GM12873 (cell line): ENCODE results near the gene CD68.

ENCODE experiments used
- TF ChIP-seq, protein P1 (sequence below): IDR thresholded peaks from 2 replicates; pipeline ENCODE4 v1.5.1; 2012; ENCODE audit warnings: low read depth, mild to moderate bottlenecking, moderate library complexity, low read length, control low read depth; ENCODE audit not compliant: insufficient read depth; ENCODE audit errors: missing control alignments

Gene CD68, protein sequence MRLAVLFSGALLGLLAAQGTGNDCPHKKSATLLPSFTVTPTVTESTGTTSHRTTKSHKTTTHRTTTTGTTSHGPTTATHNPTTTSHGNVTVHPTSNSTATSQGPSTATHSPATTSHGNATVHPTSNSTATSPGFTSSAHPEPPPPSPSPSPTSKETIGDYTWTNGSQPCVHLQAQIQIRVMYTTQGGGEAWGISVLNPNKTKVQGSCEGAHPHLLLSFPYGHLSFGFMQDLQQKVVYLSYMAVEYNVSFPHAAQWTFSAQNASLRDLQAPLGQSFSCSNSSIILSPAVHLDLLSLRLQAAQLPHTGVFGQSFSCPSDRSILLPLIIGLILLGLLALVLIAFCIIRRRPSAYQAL

DNA sequence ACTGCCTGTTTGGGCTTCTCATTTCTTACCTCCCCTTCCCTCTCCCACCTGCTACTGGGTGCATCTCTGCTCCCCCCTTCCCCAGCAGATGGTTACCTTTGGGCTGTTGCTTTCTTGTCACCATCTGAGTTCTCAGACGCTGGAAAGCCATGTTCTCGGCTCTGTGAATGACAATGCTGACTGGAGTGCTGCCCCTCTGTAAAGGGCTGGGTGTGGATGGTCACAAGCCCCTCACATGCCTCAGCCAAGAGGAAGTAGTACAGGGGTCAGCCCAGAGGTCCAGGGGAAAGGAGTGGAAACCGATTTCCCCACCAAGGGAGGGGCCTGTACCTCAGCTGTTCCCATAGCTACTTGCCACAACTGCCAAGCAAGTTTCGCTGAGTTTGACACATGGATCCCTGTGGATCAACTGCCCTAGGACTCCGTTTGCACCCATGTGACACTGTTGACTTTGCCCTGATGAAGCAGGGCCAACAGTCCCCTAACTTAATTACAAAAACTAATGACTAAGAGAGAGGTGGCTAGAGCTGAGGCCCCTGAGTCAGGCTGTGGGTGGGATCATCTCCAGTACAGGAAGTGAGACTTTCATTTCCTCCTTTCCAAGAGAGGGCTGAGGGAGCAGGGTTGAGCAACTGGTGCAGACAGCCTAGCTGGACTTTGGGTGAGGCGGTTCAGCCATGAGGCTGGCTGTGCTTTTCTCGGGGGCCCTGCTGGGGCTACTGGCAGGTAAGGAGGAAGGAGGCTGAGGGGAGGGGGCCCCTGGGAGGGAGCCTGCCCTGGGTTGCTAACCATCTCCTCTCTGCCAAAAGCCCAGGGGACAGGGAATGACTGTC is at the start of gene CD68:
Gene CD68 (plus strand): TSS at position 638 of the 833 bp plus-strand sequence. CDS start 40 bp downstream, at position 678.
- TF ChIP-seq, protein P1, sequence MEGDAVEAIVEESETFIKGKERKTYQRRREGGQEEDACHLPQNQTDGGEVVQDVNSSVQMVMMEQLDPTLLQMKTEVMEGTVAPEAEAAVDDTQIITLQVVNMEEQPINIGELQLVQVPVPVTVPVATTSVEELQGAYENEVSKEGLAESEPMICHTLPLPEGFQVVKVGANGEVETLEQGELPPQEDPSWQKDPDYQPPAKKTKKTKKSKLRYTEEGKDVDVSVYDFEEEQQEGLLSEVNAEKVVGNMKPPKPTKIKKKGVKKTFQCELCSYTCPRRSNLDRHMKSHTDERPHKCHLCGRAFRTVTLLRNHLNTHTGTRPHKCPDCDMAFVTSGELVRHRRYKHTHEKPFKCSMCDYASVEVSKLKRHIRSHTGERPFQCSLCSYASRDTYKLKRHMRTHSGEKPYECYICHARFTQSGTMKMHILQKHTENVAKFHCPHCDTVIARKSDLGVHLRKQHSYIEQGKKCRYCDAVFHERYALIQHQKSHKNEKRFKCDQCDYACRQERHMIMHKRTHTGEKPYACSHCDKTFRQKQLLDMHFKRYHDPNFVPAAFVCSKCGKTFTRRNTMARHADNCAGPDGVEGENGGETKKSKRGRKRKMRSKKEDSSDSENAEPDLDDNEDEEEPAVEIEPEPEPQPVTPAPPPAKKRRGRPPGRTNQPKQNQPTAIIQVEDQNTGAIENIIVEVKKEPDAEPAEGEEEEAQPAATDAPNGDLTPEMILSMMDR: no peak

DNA sequence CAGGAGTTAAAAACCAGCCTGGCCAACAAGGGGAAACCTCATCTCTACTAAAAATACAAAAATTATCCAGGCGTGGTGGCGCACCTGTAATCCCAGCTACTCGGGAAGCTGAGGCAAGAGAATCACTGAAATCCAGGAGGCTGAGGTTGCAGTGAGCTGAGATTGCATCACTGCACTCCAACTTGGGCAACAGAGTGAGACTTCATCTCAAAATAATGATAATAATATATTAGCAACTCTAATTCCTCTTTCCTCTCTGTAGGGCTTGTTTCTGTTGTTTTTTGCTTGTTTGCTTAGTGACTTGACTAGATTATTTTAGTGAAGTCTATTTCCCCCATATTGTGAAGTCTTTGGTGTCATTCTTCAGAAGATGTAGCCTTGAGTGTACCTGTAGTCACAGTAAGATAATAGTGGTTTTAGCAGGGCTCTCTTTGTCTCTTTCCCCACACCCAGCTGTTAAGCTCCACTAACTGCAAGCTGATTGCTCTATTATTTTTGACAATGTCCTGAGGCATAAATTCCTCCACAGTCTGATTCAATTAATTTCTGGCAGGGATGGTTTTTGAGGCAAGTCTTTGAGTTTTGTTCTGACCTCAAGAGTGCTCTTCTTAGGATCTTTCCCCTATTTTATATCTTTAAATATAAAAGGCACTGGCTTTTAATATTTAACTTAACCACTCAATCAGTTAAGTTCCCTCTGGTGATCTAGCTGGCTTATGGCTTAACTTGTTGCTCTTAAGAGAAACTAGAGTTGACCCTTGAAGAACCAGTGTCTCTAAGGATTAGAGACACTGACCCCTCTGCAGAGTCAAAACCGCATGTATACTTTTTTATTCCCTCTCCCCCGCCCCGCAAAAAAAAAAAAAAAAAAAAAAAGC is 49.2 kb upstream of the CD68 start:
- TF ChIP-seq, protein P1: no peak

DNA sequence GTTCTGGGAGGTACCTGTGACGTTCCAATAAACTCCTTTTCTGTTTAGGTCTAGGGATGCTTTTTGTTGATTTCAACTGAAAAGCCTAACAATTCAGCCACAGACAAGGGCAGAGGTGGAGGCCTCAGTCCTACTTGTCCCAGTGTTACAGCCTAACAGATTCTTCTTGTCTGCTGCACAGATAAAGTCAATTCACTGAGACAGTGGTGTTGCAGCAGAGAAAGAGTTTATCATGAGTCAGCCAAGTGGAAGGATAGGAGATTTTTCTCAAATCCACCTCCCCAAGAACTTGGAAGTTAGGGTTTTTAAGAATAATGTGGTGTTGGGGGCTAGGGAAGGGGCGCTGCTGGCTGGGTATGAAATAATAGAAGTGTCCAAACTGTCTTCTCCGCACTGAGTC is 41.4 kb upstream of the CD68 start:
- TF ChIP-seq, protein P1: no peak

DNA sequence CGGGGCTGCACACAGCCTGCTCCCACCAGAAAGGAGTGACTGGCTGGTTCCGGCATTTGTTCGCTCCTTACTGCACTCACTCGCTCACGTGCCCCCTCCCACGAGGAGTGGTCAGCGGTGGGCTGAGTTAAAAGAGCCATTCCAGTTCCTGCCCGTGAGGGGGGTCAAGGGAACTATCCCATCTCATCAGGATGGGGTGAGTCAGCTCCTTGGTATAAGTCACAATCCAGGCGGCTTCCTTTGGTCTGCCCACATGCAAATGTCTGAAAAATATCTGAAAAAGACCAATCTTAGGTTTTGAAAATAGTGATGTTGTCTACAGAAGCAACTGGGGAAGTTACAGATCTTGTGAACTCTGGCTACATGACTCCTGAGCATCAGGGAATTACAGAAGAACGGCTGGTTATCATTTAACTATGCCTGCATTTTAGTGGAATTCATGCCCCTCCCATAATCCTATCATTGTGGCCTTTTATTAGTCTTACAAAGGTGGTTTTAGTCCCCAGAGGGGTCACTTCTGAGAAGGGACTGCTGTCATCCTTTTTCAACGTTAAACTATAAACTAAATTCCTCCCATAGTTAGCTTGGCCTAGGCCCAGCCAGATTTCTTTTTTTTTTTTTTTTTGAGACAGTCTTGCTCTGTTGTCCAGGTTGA is 40.4 kb upstream of the CD68 start:
- TF ChIP-seq, protein P1: no peak

DNA sequence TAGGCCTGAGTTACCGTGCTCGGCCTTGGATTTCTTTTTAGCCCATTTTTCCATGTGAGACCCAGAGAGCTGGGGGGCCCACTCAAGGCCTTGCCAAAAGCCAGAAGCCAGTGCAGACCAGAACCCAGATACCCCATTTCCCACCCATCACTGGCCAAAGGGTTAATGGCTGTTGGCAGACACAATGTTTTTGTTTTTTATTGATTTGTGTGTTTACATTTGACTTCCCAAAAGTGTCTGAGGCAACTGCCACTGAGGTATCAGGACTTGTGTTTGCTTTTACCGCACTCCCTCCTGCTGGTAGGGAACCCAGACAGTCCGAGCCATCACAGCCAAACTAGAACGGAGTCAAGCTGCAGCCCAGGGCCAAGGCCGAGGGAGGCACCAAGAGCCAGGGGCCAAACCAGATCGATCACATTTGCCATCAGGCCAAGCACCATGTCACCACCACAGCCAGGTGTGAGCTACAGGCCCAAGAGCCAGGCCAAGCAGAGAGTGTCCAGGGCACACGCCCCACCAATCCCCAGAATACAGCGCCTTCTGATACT is 38.3 kb upstream of the CD68 start:
- TF ChIP-seq, protein P1: no peak

DNA sequence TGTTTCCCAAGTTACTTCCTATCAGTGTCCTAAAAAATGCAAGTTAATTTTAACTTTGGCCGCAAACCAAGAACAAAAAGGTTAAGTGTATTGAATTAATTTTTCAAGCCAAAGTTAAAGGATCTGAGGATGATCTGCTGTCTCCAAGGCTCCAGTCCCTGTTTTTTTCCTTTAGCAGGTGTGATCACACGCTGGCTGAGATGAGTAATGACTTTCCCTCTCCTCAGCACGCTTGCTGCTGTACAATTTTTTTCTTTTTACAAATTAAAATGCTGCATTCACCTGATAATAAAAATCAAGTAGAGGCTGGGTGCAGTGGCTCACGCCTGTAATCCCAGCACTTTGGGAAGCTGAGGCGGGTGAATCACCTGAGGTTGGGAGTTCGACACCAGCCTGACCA is 34.5 kb upstream of the CD68 start:
- TF ChIP-seq, protein P1: no peak
